ENCODE results near the gene ANKRD29. TPM values are rescaled to one million over a fixed set of nuclear protein-coding genes. Genes with fewer than 3 reads are reported as not detected.

ANKRD29 gene
- total and polyA plus RNA-seq, 9 of the 15 experiments (the other 6 are each of a cell fraction or from before 2014, with no cell fraction given) = 0.36 TPM; not detected in 8

DNA sequence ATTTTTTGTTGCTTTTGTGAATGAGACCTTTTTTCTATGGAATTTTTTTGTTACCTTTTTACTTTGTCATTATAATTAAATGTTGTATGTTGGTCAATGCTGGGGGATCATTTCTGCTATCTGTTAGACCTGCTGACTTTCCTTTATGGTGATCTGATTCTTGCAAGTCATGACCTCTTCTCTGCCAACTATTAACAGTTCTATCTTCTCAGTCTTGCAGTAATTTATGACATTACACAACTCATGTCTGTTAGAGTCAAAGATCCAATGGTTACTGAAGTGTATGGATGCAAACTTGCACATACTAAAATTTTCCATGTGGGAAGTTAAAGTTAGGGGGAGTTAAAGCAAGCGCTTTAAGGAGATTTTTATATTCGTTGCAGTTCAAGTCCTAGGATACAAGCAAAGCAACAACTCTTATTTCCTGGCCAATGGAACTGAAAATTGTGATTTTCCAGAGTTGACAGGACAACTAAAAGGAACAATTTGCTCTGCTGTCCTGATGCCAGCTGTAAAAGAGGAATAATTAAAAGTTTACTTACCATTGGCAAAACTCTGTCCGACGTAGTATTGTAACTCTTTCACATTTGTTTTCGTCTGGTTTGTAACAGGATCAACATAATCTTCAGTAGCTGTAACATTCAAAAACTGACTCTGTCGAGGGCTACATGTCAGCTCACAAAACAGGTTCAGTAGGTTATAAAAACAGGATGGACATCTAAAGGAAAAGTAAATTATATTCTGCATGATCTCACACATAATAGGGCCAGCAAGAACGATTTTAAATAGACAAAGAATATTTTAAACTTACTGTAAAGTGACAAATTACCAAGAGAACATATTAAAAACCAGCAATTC is 94.2 kb downstream of the ANKRD29 start:
- intact Hi-C loops (cut with micrococcal nuclease) (no loop called here), in situ Hi-C loops (cut with MboI) (no loop called here)
- POLR2A ChIA-PET = interaction anchor here (0.7 to 1.4 kb wide), 2 partner anchors 12 to 189 kb away, joined by 3 read pairs; no protein-coding TSS in a partner anchor
- 79% methylated on average over 7 of the region's 7 CpGs for WGBS (ENCODE audit: insufficient coverage, low coverage, missing lambda C conversion rate)
- Histone ChIP-seq H2AFZ (ENCODE audit: low read depth, low read length) (no peak overlapping the region), H3K27ac (ENCODE audit: extremely low read depth, low read depth, low read length) (no peak overlapping the region), H3K79me2 (ENCODE audit: control insufficient read depth, insufficient read depth, low read length) (no peaks in the 10 kb centered on the region), H3K4me2 (ENCODE audit: insufficient read depth, low read length) (no peak overlapping the region), H4K20me1 (replicated peaks; ENCODE audit: control insufficient read depth, insufficient read depth, low read length) (no peaks in the 10 kb centered on the region), H3K4me1 (replicated peaks in 1 of 2; ENCODE audit: control insufficient read depth in 2 of 2, insufficient read depth in 2 of 2, low read length in 2 of 2) (no peaks in the 10 kb centered on the region), H3K36me3 (ENCODE audit: control insufficient read depth, insufficient read depth, low read length) (peaks cover 87% of the 10 kb centered on the region), H3K4me3 (no peak overlapping the region), H3K9me3 (replicated peaks; ENCODE audit: control insufficient read depth, insufficient read depth, low read depth, low read length) (no peaks in the 10 kb centered on the region), H3K27me3 (ENCODE audit: control insufficient read depth in 2 of 2, insufficient read depth in 2 of 2, low read length in 2 of 2) (no peaks in the 10 kb centered on the region), H3K9ac (ENCODE audit: insufficient read depth in 1 of 2, low read depth in 2 of 2, low read length in 2 of 2) (no peak overlapping the region), H3K9me1 (ENCODE audit: control insufficient read depth, insufficient read depth, low read length) (no peaks in the 10 kb centered on the region)
- BruUV-seq (replicated peaks) = TSS peak; percentile 6
- CTCF ChIA-PET (ENCODE audit: low intra/inter-chr PET ratio) = no interaction called here
- FAIRE-seq (no peak), DNase-seq (ENCODE audit: extremely low read depth in 1 of 4, low spot score in 3 of 4) (no peak), ATAC-seq (no peak)
- TF ChIP-seq, protein P1, sequence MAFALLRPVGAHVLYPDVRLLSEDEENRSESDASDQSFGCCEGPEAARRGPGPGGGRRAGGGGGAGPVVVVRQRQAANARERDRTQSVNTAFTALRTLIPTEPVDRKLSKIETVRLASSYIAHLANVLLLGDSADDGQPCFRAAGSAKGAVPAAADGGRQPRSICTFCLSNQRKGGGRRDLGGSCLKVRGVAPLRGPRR (CRISPR knock-in tag; IDR thresholded peaks at IDR 0.05) = no peak
- TF ChIP-seq MAFG (tag; conservative IDR thresholded peaks at IDR 0.05) = peak; percentile 88
- TF ChIP-seq, protein P2, sequence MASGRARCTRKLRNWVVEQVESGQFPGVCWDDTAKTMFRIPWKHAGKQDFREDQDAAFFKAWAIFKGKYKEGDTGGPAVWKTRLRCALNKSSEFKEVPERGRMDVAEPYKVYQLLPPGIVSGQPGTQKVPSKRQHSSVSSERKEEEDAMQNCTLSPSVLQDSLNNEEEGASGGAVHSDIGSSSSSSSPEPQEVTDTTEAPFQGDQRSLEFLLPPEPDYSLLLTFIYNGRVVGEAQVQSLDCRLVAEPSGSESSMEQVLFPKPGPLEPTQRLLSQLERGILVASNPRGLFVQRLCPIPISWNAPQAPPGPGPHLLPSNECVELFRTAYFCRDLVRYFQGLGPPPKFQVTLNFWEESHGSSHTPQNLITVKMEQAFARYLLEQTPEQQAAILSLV (tag; IDR thresholded peaks at IDR 0.05) = no peak
- TF ChIP-seq, protein P3, sequence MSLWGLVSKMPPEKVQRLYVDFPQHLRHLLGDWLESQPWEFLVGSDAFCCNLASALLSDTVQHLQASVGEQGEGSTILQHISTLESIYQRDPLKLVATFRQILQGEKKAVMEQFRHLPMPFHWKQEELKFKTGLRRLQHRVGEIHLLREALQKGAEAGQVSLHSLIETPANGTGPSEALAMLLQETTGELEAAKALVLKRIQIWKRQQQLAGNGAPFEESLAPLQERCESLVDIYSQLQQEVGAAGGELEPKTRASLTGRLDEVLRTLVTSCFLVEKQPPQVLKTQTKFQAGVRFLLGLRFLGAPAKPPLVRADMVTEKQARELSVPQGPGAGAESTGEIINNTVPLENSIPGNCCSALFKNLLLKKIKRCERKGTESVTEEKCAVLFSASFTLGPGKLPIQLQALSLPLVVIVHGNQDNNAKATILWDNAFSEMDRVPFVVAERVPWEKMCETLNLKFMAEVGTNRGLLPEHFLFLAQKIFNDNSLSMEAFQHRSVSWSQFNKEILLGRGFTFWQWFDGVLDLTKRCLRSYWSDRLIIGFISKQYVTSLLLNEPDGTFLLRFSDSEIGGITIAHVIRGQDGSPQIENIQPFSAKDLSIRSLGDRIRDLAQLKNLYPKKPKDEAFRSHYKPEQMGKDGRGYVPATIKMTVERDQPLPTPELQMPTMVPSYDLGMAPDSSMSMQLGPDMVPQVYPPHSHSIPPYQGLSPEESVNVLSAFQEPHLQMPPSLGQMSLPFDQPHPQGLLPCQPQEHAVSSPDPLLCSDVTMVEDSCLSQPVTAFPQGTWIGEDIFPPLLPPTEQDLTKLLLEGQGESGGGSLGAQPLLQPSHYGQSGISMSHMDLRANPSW (CRISPR knock-in tag; IDR thresholded peaks at IDR 0.05) = no peak
- TF ChIP-seq JUNB (CRISPR knock-in tag; conservative IDR thresholded peaks at IDR 0.05) = no peak
- peak; percentile 53; the same call in 1 of the 2 replicates for TF ChIP-seq CEBPB (tag; IDR thresholded peaks at IDR 0.05)
- TF ChIP-seq ZNF316 (IDR thresholded peaks at IDR 0.05) = peak; percentile 40; the same call in 1 of the 2 replicates
- TF ChIP-seq ZNF75A (CRISPR knock-in tag; IDR thresholded peaks at IDR 0.05) = no peak
- TF ChIP-seq ZC3H8 (IDR thresholded peaks at IDR 0.05) = no peak
- TF ChIP-seq CBFA2T2 (conservative IDR thresholded peaks at IDR 0.05) = no peak
- TF ChIP-seq, protein P4, sequence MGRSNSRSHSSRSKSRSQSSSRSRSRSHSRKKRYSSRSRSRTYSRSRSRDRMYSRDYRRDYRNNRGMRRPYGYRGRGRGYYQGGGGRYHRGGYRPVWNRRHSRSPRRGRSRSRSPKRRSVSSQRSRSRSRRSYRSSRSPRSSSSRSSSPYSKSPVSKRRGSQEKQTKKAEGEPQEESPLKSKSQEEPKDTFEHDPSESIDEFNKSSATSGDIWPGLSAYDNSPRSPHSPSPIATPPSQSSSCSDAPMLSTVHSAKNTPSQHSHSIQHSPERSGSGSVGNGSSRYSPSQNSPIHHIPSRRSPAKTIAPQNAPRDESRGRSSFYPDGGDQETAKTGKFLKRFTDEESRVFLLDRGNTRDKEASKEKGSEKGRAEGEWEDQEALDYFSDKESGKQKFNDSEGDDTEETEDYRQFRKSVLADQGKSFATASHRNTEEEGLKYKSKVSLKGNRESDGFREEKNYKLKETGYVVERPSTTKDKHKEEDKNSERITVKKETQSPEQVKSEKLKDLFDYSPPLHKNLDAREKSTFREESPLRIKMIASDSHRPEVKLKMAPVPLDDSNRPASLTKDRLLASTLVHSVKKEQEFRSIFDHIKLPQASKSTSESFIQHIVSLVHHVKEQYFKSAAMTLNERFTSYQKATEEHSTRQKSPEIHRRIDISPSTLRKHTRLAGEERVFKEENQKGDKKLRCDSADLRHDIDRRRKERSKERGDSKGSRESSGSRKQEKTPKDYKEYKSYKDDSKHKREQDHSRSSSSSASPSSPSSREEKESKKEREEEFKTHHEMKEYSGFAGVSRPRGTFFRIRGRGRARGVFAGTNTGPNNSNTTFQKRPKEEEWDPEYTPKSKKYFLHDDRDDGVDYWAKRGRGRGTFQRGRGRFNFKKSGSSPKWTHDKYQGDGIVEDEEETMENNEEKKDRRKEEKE (IDR thresholded peaks at IDR 0.05; ENCODE audit: borderline replicate concordance in 1 of 2, control insufficient read depth in 1 of 2, low read depth in 2 of 2, low read length in 1 of 2) = no peak
- no peak for TF ChIP-seq PHB2 (IDR thresholded peaks at IDR 0.05; ENCODE audit: low read depth)
- TF ChIP-seq, protein P5, sequence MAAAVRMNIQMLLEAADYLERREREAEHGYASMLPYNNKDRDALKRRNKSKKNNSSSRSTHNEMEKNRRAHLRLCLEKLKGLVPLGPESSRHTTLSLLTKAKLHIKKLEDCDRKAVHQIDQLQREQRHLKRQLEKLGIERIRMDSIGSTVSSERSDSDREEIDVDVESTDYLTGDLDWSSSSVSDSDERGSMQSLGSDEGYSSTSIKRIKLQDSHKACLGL (CRISPR knock-in tag; IDR thresholded peaks at IDR 0.05; ENCODE audit: borderline replicate concordance, poor library complexity, severe bottlenecking) = no peak
